Uterus (tissue), 2 donors: Measurements from ENCODE around the gene ELMO2.

Experiments used
- CTCF ChIP-seq, 4 experiments: fragments of 200-600 bp in 2 of 4; fragments of 450-650 bp in 2 of 4; sonication (generic) in 2 of 4; IDR thresholded peaks; one replicate each; pipeline ENCODE4 v1.5.1; 2016 to 2019; ENCODE audit warnings: antibody characterized with exemption in 4 of 4, mild to moderate bottlenecking in 2 of 4, moderate library complexity in 1 of 4
- POLR2A ChIP-seq, 2 donors: fragments of 450-650 bp; IDR thresholded peaks; one replicate each; pipeline ENCODE4 v1.6.1; 2016; ENCODE audit warnings: antibody characterized with exemption in 2 of 2, mild to moderate bottlenecking in 1 of 2, moderate library complexity in 1 of 2

GRCh38 chr20:46361381-46361780, 45.0 kb downstream of the ELMO2 start:
- TF ChIP-seq CTCF (IDR thresholded peaks at IDR 0.05): no peak
- TF ChIP-seq POLR2A (IDR thresholded peaks at IDR 0.05): no peak
